Kidney (tissue), 22 donors: ENCODE data around the gene NHLRC1. TPM values are rescaled to one million over a fixed set of nuclear protein-coding genes. Genes with fewer than 3 reads are reported as not detected.

Experiments
- DNase-seq, 5 donors: peaks; one replicate each; pipeline ENCODE4 v3.0.0-alpha.2; 2013 to 2020
- FAIRE-seq: peaks from 2 replicates; lab custom pipeline; 2012; peaks lifted over from hg19 to GRCh38; lab: Jason Lieb, UNC
- H3K27ac ChIP-seq, 2 donors: one replicate each; pipeline ENCODE4 v1.7.0; 2013; ENCODE audit warnings: low read depth in 2 of 2, low read length in 2 of 2, inconsistent platforms in 1 of 2
- H3K27me3 ChIP-seq: one replicate; pipeline ENCODE4 v1.7.1; 2013; ENCODE audit warnings: low read length, inconsistent platforms; ENCODE audit not compliant: control insufficient read depth, insufficient read depth
- H3K36me3 ChIP-seq, 3 donors: one replicate each; pipeline versions ENCODE4 v1.7.0 to v1.7.1; 2013; ENCODE audit warnings: low read length in 3 of 3, control low read depth in 1 of 3, inconsistent platforms in 1 of 3; ENCODE audit not compliant: insufficient read depth in 3 of 3, control insufficient read depth in 2 of 3
- H3K4me1 ChIP-seq, 3 donors: one replicate each; pipeline versions ENCODE4 v1.7.0 to v1.7.1; 2013; ENCODE audit warnings: low read length in 3 of 3, inconsistent platforms in 1 of 3, low read depth in 1 of 3; ENCODE audit not compliant: control insufficient read depth in 2 of 3, insufficient read depth in 2 of 3
- H3K4me3 ChIP-seq, 3 donors: one replicate each; pipeline versions ENCODE4 v1.7.0 to v1.8.1; 2013; ENCODE audit warnings: low read length in 3 of 3, control low read depth in 1 of 3, inconsistent platforms in 1 of 3
- H3K9ac ChIP-seq, 3 donors: one replicate each; pipeline versions ENCODE4 v1.7.0 to v1.7.1; 2013; ENCODE audit warnings: low read length in 3 of 3, control low read depth in 1 of 3, inconsistent platforms in 1 of 3
- H3K9me3 ChIP-seq, 3 donors: one replicate each; pipeline versions ENCODE4 v1.7.0 to v1.7.1; 2013; ENCODE audit warnings: low read length in 3 of 3, control low read depth in 1 of 3, inconsistent platforms in 1 of 3; ENCODE audit not compliant: control insufficient read depth in 2 of 3, insufficient read depth in 1 of 3
- intact Hi-C: fragments of 100-400 bp; cut with DNase I; formaldehyde crosslinking; loops from one replicate; pipeline ENCODE4 v1.11.1; 2022
- long read RNA-seq, 10 donors: library from polyadenylated mRNA in 1 of 10; unstranded in 1 of 10; transcript quantifications; one replicate each; pipeline ENCODE4 v2.0.0 and lab custom pipeline, GENCODE V29; 2021 to 2026
- polyA plus RNA-seq: library from polyadenylated mRNA; stranded (reverse); fragments of 350-450 nt; fragmentation: Illumina TruSeq; extraction: RNeasy Lipid Tissue Mini Kit (QIAGEN cat#74804); gene quantifications from one replicate; pipeline ENCODE4 v1.2.3, GENCODE V29; 2014; ENCODE audit warnings: low read depth, low replicate concordance; ENCODE audit not compliant: insufficient read depth
- total RNA-seq: library from RNA; stranded (reverse); fragmentation: NEBNext Ultra II Directional; extraction: Animal tissue kit (Norgen Biotek cat#: 25700); gene quantifications from one replicate; pipeline ENCODE4 v1.2.1, GENCODE V29; 2021
- TF ChIP-seq, protein P1 (sequence below): IDR thresholded peaks from 3 replicates; pipeline ENCODE4 v1.5.1; 2012; ENCODE audit warnings: mild to moderate bottlenecking, moderate library complexity, borderline replicate concordance; ENCODE audit not compliant: insufficient read depth; ENCODE audit errors: extremely low read depth
- donor health status: control.
- donor health status: control.
- donor health status: control.
- donor health status: control.
- donor health status: control.
- donor health status: DM: yes; HTN: yes; CAD: no.
- donor health status: Normal renal cell carcinoma (clear cell type).

NHLRC1 gene
- total RNA-seq: 2.0 TPM
- polyA plus RNA-seq: 1.8 TPM
- long read RNA-seq, donor 1, partial matches to known transcripts: 0 of 2 reads
- long read RNA-seq, donor 1, other reads (novel, unspliced or antisense): 0 of 2 reads
- long read RNA-seq, donor 2, partial matches to known transcripts: 0 of 2 reads
- long read RNA-seq, donor 2, other reads (novel, unspliced or antisense): 0 of 2 reads
- long read RNA-seq, donor 3, partial matches to known transcripts: 0 of 3 reads
- long read RNA-seq, donor 3, other reads (novel, unspliced or antisense): 0 of 3 reads
- long read RNA-seq, donor 4, partial matches to known transcripts: 0 of 1 reads
- long read RNA-seq, donor 4, other reads (novel, unspliced or antisense): 0 of 1 reads
- long read RNA-seq, donor 5: 0 reads
- long read RNA-seq, donor 6, partial matches to known transcripts: 0 of 1 reads
- long read RNA-seq, donor 6, other reads (novel, unspliced or antisense): 0 of 1 reads
- long read RNA-seq, donor 7, partial matches to known transcripts: 0 of 3 reads
- long read RNA-seq, donor 7, other reads (novel, unspliced or antisense): 0 of 3 reads
- long read RNA-seq, donor 8, partial matches to known transcripts: 0 of 4 reads
- long read RNA-seq, donor 8, other reads (novel, unspliced or antisense): 0 of 4 reads
- long read RNA-seq, donor 9, partial matches to known transcripts: 0 of 1 reads
- long read RNA-seq, donor 9, other reads (novel, unspliced or antisense): 0 of 1 reads
- long read RNA-seq, donor 10, partial matches to known transcripts: 0 of 2 reads
- long read RNA-seq, donor 10, other reads (novel, unspliced or antisense): 0 of 2 reads

DNA sequence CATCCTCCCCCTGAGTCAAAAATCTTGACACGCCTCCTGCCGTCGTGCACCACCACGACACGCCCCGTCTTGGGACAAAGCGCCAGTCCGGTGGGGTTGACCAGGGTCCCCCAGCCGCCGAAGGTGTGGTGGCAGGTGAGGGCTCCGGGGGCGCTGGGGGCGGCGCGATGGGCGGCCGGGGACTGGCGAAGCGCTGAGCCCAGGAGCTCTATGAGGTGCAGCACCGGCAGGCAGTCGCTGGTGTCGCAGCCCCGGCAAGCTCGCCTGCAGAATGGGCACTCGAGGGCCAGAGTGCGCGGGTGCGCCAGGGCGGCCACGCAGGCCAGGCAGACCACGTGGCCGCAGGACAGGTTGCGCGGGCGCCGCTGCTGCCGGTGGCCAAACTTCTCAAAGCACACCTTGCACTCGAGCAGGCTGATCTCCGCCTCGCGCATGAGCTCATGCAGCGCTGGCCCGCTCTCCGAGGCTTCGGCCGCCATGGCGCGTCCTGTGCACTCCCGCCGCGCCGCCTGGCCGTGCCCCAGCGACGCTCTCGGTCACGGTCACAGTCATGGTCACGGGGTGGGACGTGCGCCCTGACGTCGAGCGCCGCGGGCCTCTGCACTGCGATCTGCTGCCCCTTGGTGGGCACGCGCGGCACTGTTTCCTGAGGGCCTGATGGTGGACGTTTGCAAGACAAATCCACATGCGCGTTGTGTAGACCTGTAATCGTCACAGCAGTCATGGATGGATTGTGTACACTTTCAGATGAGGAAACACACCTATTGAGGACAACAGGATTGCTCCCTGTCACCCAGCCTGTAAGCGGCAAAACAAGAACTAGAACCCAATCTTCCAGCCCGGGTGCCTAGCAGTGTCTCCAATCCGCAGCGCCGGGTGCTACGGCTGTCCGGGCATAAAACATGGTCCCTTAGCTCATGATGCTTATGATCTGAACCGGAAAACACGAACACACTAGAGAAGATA lies at the start of gene NHLRC1:
Gene NHLRC1 (minus strand): TSS at position 550 of the 966 bp plus-strand sequence. CDS start 71 bp downstream, at position 479.
- Histone ChIP-seq H3K9me3 (peaks cover 0 to 3% (median 0%) of the 10 kb centered on the region in 3 donors), H3K9ac (peak within 1 kb of the TSS; percentile 37 to 59 (median 51)), H3K27ac (no peak within 1 kb of the TSS), H3K27me3 (no peaks in the 10 kb centered on the region), H3K4me3 (peak within 1 kb of the TSS; percentile 59 to 70 (median 65)), H3K4me1 (peaks cover 0 to 4% (median 0%) of the 10 kb centered on the region in 3 donors), H3K36me3 (no peaks in the 10 kb centered on the region)
- intact Hi-C loops: no loop called here
- DNase-seq: peak; percentile 91 to 96 (median 93)
- FAIRE-seq: no peak
- TF ChIP-seq, protein P1, sequence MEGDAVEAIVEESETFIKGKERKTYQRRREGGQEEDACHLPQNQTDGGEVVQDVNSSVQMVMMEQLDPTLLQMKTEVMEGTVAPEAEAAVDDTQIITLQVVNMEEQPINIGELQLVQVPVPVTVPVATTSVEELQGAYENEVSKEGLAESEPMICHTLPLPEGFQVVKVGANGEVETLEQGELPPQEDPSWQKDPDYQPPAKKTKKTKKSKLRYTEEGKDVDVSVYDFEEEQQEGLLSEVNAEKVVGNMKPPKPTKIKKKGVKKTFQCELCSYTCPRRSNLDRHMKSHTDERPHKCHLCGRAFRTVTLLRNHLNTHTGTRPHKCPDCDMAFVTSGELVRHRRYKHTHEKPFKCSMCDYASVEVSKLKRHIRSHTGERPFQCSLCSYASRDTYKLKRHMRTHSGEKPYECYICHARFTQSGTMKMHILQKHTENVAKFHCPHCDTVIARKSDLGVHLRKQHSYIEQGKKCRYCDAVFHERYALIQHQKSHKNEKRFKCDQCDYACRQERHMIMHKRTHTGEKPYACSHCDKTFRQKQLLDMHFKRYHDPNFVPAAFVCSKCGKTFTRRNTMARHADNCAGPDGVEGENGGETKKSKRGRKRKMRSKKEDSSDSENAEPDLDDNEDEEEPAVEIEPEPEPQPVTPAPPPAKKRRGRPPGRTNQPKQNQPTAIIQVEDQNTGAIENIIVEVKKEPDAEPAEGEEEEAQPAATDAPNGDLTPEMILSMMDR: peak; percentile 83

DNA sequence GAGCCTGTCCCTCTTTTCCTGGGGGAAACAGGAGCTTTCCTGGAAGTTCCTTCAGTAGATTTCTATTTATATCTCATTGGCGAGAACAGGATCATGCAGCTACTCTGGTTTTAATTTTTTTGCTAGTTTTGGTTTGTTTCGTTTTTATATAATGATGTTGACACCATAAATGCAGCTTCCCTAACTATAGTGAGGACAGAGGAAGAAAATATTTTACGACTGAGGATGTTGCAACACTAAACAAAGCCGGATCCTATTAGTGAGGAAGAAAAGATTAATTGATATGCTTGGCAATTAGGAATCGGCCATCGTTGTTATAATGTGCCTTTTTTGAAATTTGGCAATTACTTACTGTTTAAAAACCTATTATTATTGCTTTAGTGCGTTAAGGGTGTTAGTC lies 49.4 kb upstream of the NHLRC1 start:
- DNase-seq (no peak), FAIRE-seq (no peak)
- intact Hi-C loops: no loop called here
- no peak overlapping the region for H3K4me3 ChIP-seq
- H3K9me3 ChIP-seq: peaks cover 0 to 2% (median 0%) of the 10 kb centered on the region in 3 donors
- H3K36me3 ChIP-seq: peaks cover 0 to 8% (median 3%) of the 10 kb centered on the region in 3 donors
- no peak overlapping the region for H3K9ac ChIP-seq
- H3K27ac ChIP-seq: no peak overlapping the region
- TF ChIP-seq, protein P1: no peak
- no peaks in the 10 kb centered on the region for H3K27me3 ChIP-seq
- no peaks in the 10 kb centered on the region for H3K4me1 ChIP-seq

DNA sequence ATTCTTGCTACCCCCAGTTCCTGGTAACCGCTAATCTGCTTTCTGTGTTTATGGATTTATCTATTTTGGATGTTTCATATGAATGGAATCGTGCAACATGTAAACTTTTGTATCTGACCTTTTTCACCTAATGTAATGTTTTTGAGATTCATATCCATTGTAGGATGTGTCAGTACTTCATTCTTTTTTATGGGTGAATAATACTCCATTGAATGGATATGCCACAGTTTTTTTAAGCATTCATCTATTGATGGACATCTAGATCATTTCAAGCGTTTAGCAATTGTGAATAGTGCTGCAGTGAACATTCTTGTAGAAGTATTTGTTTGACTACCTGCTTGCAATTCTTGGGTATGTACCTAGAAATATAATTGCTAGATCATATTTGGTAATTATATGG lies 45.8 kb upstream of the NHLRC1 start:
- H3K4me1 ChIP-seq: no peaks in the 10 kb centered on the region
- no peak overlapping the region for H3K27ac ChIP-seq
- TF ChIP-seq, protein P1: no peak
- intact Hi-C loops: no loop called here
- no peak overlapping the region for H3K9ac ChIP-seq
- no peak for FAIRE-seq
- no peak overlapping the region for H3K4me3 ChIP-seq
- no peaks in the 10 kb centered on the region for H3K27me3 ChIP-seq
- DNase-seq: no peak
- peaks cover 0 to 2% (median 0%) of the 10 kb centered on the region in 3 donors for H3K9me3 ChIP-seq
- H3K36me3 ChIP-seq: peaks cover 0 to 8% (median 3%) of the 10 kb centered on the region in 3 donors
